IMR-90 (cell line): ENCODE data around the gene ITM2C. TPM values are rescaled to one million over a fixed set of nuclear protein-coding genes. Genes with fewer than 3 reads are reported as not detected.

Experiments used
- ATAC-seq: fragments of 200-7000 bp; cut with Tn5 transposase; 2 replicates; pipeline ENCODE4 v1.9.1; 2020; ENCODE audit warnings: low read depth, mild to moderate bottlenecking, moderate library complexity
- BruUV-seq: library from RNA; stranded (reverse); fragments of 400-500 nt; replicated peaks from 2 replicates; lab custom pipeline; 2021; lab: Mats Ljungman, UMichigan
- CTCF ChIA-PET: fragments of 300-600 bp; formaldehyde crosslinking; extraction: SDS; loops from one replicate; lab custom pipeline; 2021; ENCODE audit warnings: antibody characterized with exemption; lab: Yijun Ruan, JAX
- POLR2A ChIA-PET: fragments of 300-600 bp; sonication (Branson Sonifier 250); formaldehyde crosslinking; loops from one replicate; lab custom pipeline; 2022; ENCODE audit warnings: antibody characterized with exemption; ENCODE audit not compliant: unreplicated experiment; lab: Charles Lee
- DNase-seq: peaks from one replicate; pipeline ENCODE4 v3.0.0; 2013
- H2AFZ ChIP-seq: replicated peaks from 2 replicates; pipeline ENCODE3; 2013; ENCODE audit warnings: low read length, mild to moderate bottlenecking; ENCODE audit not compliant: poor library complexity
- H2AK5ac ChIP-seq: 2 replicates; pipeline ENCODE4 v1.6.1; 2013; ENCODE audit warnings: low read depth, low read length, inconsistent platforms
- H2AK9ac ChIP-seq: replicated peaks from 2 replicates; pipeline ENCODE3; 2013; ENCODE audit warnings: mild to moderate bottlenecking, low read depth, low read length, moderate library complexity; ENCODE audit not compliant: poor library complexity
- H2BK120ac ChIP-seq: 2 replicates; pipeline ENCODE4 v1.6.1; 2013; ENCODE audit warnings: low read depth, low read length, inconsistent platforms
- H2BK15ac ChIP-seq: 3 replicates; pipeline ENCODE4 v1.6.1; 2013; ENCODE audit warnings: low read depth, low read length, inconsistent platforms
- H2BK20ac ChIP-seq: 2 replicates; pipeline ENCODE4 v1.6.1; 2013; ENCODE audit warnings: low read depth, mild to moderate bottlenecking, inconsistent platforms, low read length, moderate library complexity
- H2BK5ac ChIP-seq: 2 replicates; pipeline ENCODE4 v1.6.1; 2013; ENCODE audit warnings: mild to moderate bottlenecking, low read depth, low read length, inconsistent platforms; ENCODE audit not compliant: poor library complexity, severe bottlenecking
- H3K14ac ChIP-seq: replicated peaks from 2 replicates; pipeline ENCODE4 v1.6.1; 2013; ENCODE audit warnings: low read depth, low read length, inconsistent platforms
- H3K18ac ChIP-seq: 2 replicates; pipeline ENCODE4 v1.6.1; 2013; ENCODE audit warnings: low read depth, low read length, control low read depth
- H3K23ac ChIP-seq: 2 replicates; pipeline ENCODE4 v1.6.1; 2013; ENCODE audit warnings: low read depth, low read length, inconsistent platforms
- H3K27ac ChIP-seq: 2 replicates; pipeline ENCODE4 v1.5.1; 2013; ENCODE audit warnings: mild to moderate bottlenecking, control low read depth, low read length; ENCODE audit not compliant: insufficient read depth
- H3K27me3 ChIP-seq: 2 replicates; pipeline ENCODE4 v1.6.1; 2013; ENCODE audit warnings: low read length; ENCODE audit not compliant: control insufficient read depth, insufficient read depth
- H3K36me3 ChIP-seq: 2 replicates; pipeline ENCODE4 v1.6.1; 2013; ENCODE audit warnings: low read length, mixed read lengths; ENCODE audit not compliant: control insufficient read depth, insufficient read depth
- H3K4ac ChIP-seq: 2 replicates; pipeline ENCODE4 v1.6.1; 2013; ENCODE audit warnings: low read depth, low read length, inconsistent platforms
- H3K4me1 ChIP-seq: 2 replicates; pipeline ENCODE4 v1.6.1; 2013; ENCODE audit warnings: low read length, mixed read lengths; ENCODE audit not compliant: control insufficient read depth, insufficient read depth
- H3K4me2 ChIP-seq: 2 replicates; pipeline ENCODE4 v1.6.1; 2013; ENCODE audit warnings: low read depth, mild to moderate bottlenecking, control low read depth, low read length, moderate library complexity
- H3K4me3 ChIP-seq: 2 replicates; pipeline ENCODE4 v1.5.1; 2013; ENCODE audit warnings: low read depth, mild to moderate bottlenecking, control low read depth, low read length, moderate library complexity; ENCODE audit not compliant: insufficient read depth
- H3K56ac ChIP-seq: 2 replicates; pipeline ENCODE4 v1.6.1; 2013; ENCODE audit warnings: low read length, inconsistent platforms; ENCODE audit not compliant: insufficient read depth; ENCODE audit errors: extremely low read depth
- H3K79me1 ChIP-seq, 2 experiments: 2 replicates each; pipeline ENCODE4 v1.6.1; 2013; ENCODE audit warnings: low read length in 2 of 2, inconsistent platforms in 1 of 2, low read depth in 1 of 2
- H3K9ac ChIP-seq: 2 replicates; pipeline ENCODE4 v1.6.1; 2013; ENCODE audit warnings: low read depth, low read length, control low read depth
- H3K9me1 ChIP-seq: 2 replicates; pipeline ENCODE4 v1.6.1; 2013; ENCODE audit warnings: low read length, inconsistent platforms; ENCODE audit not compliant: insufficient read depth
- H3K9me3 ChIP-seq: 2 replicates; pipeline ENCODE4 v1.6.1; 2013; ENCODE audit warnings: low read length; ENCODE audit not compliant: control insufficient read depth, insufficient read depth
- H4K20me1 ChIP-seq: 2 replicates; pipeline ENCODE4 v1.6.1; 2013; ENCODE audit warnings: low read length, inconsistent platforms; ENCODE audit not compliant: insufficient read depth
- H4K5ac ChIP-seq: 2 replicates; pipeline ENCODE4 v1.6.1; 2013; ENCODE audit warnings: mild to moderate bottlenecking, low read depth, low read length, control low read depth
- H4K8ac ChIP-seq, 2 experiments: 2 replicates each; pipeline ENCODE4 v1.6.1; 2013; ENCODE audit warnings: low read depth in 2 of 2, low read length in 2 of 2, control low read depth in 1 of 2, inconsistent platforms in 1 of 2
- H4K91ac ChIP-seq: 2 replicates; pipeline ENCODE4 v1.6.1; 2013; ENCODE audit warnings: low read depth, low read length, inconsistent platforms; ENCODE audit not compliant: insufficient read depth
- CHD1 ChIP-seq: IDR thresholded peaks from 2 replicates; pipeline ENCODE4 v1.6.1; 2012; ENCODE audit warnings: low read depth, low read length, improper control_type of control experiment
- FOS ChIP-seq: fragments of 150-350 bp; IDR thresholded peaks from 2 replicates; pipeline ENCODE4 v1.6.1; 2016; ENCODE audit warnings: low read depth, low read length
- MXI1 ChIP-seq: IDR thresholded peaks from 2 replicates; pipeline ENCODE4 v1.6.1; 2012; ENCODE audit warnings: low read depth, mild to moderate bottlenecking, low read length, moderate library complexity, borderline replicate concordance
- RCOR1 ChIP-seq: IDR thresholded peaks from 2 replicates; pipeline ENCODE4 v1.6.1; 2012; ENCODE audit warnings: mild to moderate bottlenecking, low read length, improper control_type of control experiment; ENCODE audit not compliant: insufficient replicate concordance
- SMC3 ChIP-seq: fragments of 150-350 bp; IDR thresholded peaks from 2 replicates; pipeline ENCODE4 v1.6.1; 2016; ENCODE audit warnings: low read depth, mild to moderate bottlenecking, antibody characterized with exemption, low read length, moderate library complexity
- WGBS, 2 experiments: methylation state at CpG; one replicate each; pipeline versions ENCODE4 v1.1.5 to v1.1.7; 2013; ENCODE audit warnings: missing lambda C conversion rate in 2 of 2; ENCODE audit not compliant: insufficient read length in 1 of 2; ENCODE audit errors: extremely low coverage in 2 of 2; 5-methylcytosine and 5-hydroxymethylcytosine counted together
- dilution Hi-C: fragments of 300-500 bp; cut with HindIII; formaldehyde crosslinking; loops from one replicate; pipeline ENCODE4 v1.14.3; 2018; ENCODE audit warnings: low sequenced_read_pairs; ENCODE audit not compliant: unreplicated experiment
- in situ Hi-C: fragments of 300-500 bp; cut with MboI; formaldehyde crosslinking; loops from 3 replicates; pipeline ENCODE4 v1.14.3; 2019; ENCODE audit warnings: low sequenced_read_pairs, inconsistent platforms, mixed read lengths
- intact Hi-C: fragments of 100-400 bp; cut with micrococcal nuclease; formaldehyde crosslinking; loops from 2 replicates; pipeline ENCODE4 v1.10.0; 2022
- polyA plus RNA-seq, 3 experiments: library from polyadenylated mRNA; depleted of rRNA; stranded (reverse); fragments of >200 nt; gene quantifications; 2 replicates each; pipeline ENCODE4 v1.2.3, GENCODE V29; 2012; ENCODE audit warnings: low replicate concordance in 1 of 3
- total RNA-seq: library from RNA; depleted of rRNA; stranded (reverse); fragments of >200 nt; gene quantifications from 2 replicates; pipeline ENCODE4 v1.2.3, GENCODE V29; 2012
- TF ChIP-seq, protein P1 (sequence below): fragments of 150-350 bp; IDR thresholded peaks from 2 replicates; pipeline ENCODE4 v1.6.1; 2017; ENCODE audit warnings: mild to moderate bottlenecking, antibody characterized with exemption, low read length, low read depth

The ITM2C gene
- total and polyA plus RNA-seq, 2 of the 4 experiments (the other 2 are of a cell fraction) = 46.8 to 274 TPM

DNA sequence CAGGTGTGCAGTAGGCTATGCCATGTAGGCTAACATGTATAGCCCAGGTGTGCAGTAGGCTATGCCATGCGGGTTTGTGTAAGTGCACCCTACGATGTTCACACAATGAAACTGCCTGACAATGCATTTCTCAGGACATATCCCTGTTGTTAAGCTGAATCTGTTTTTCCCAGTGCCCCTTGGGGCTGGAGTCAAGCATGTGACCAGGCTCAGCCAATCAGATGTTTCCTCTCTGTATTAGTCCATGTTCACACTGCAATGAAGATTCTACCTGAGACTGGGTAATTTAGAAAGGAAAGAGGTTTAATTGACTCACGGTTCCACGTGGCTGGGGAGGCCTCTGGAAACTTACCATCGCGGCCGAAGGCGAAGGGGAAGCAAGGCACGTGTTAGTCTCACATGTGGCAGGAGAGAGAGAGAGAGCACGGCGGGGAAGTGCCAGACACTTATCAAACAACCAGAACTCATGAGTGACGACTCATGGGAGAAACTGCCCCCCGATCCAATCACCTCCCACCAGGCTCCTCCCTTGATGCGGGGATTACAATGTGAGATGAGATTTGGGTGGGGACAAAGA lies 24.2 kb downstream of the ITM2C start:
- Histone ChIP-seq H3K36me3 (no peaks in the 10 kb centered on the region), H3K4me1 (no peaks in the 10 kb centered on the region; the same call in 1 of the 2 replicates), H4K91ac (no peak overlapping the region), H2BK5ac (no peak overlapping the region), H2BK20ac (no peak overlapping the region), H3K56ac (no peak overlapping the region), H3K4ac (no peak overlapping the region), H3K14ac (no peak overlapping the region), H3K4me2 (no peak overlapping the region), H2AK9ac (no peak overlapping the region), H4K20me1 (no peaks in the 10 kb centered on the region), H2AK5ac (no peak overlapping the region), H2AFZ (no peak overlapping the region), H3K23ac (no peak overlapping the region), H4K8ac (no peak overlapping the region), H3K4me3 (no peak overlapping the region), H3K9ac (no peak overlapping the region), H3K27me3 (peaks cover 17% of the 10 kb centered on the region), H3K18ac (no peak overlapping the region), H3K9me1 (no peaks in the 10 kb centered on the region), H3K9me3 (peaks cover 2% of the 10 kb centered on the region; the same call in 1 of the 2 replicates), H2BK120ac (no peak overlapping the region), H3K27ac (no peak overlapping the region), H3K79me1 (no peaks in the 10 kb centered on the region), H2BK15ac (no peak overlapping the region), H4K5ac (no peak overlapping the region)
- intact Hi-C loops (no loop called here), dilution Hi-C loops (no loop called here), in situ Hi-C loops (no loop called here)
- ChIA-PET CTCF (interaction anchor here (0.6 kb wide), 1 partner anchor 64 kb away, joined by 5 read pairs; no protein-coding TSS in a partner anchor), POLR2A (interaction anchor here (0.6 kb wide), 1 partner anchor 147 kb away, joined by 8 read pairs; no protein-coding TSS in a partner anchor)
- no peak for ATAC-seq
- BruUV-seq = no TSS peak
- no peak for DNase-seq
- no peak for TF ChIP-seq CHD1
- TF ChIP-seq MXI1 = no peak
- TF ChIP-seq FOS = no peak
- no peak for TF ChIP-seq SMC3
- TF ChIP-seq RCOR1 = no peak
- TF ChIP-seq, protein P1, sequence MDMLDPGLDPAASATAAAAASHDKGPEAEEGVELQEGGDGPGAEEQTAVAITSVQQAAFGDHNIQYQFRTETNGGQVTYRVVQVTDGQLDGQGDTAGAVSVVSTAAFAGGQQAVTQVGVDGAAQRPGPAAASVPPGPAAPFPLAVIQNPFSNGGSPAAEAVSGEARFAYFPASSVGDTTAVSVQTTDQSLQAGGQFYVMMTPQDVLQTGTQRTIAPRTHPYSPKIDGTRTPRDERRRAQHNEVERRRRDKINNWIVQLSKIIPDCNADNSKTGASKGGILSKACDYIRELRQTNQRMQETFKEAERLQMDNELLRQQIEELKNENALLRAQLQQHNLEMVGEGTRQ = no peak
- 83% methylated on average over 1 of the region's 14 CpGs; no CpG with 5 or more reads in 1 of the 2 experiments for WGBS, 2 experiments
